HCT116 (cell line): ENCODE results near the gene UAP1L1. TPM values are rescaled to one million over a fixed set of nuclear protein-coding genes. Genes with fewer than 3 reads are reported as not detected.

ENCODE experiments used
- ATAC-seq: fragments of 200-7000 bp; cut with Tn5 transposase; 2 replicates; pipeline ENCODE4 v1.9.1; 2020; ENCODE audit warnings: mild to moderate bottlenecking, moderate library complexity
- BruUV-seq: library from RNA; stranded (reverse); fragments of 400-500 nt; replicated peaks from 2 replicates; lab custom pipeline; 2021; lab: Mats Ljungman, UMichigan
- CTCF ChIA-PET: fragments of 300-600 bp; sonication (Branson Sonifier 250); formaldehyde crosslinking; loops from one replicate; lab custom pipeline; 2021; ENCODE audit warnings: antibody characterized with exemption; lab: Charles Lee
- POLR2A ChIA-PET: fragments of 300-600, 350-600 bp; sonication (Branson Sonifier 250); formaldehyde crosslinking; loops from one replicate; lab custom pipeline; 2021; ENCODE audit warnings: antibody characterized with exemption; lab: Charles Lee
- RAD21 ChIA-PET, 2 experiments: fragments of 300-600 bp; sonication (Branson Sonifier 250); formaldehyde crosslinking; loops; one replicate each; lab custom pipeline; 2023; ENCODE audit warnings: low total read pairs in 2 of 2; ENCODE audit not compliant: uncharacterized antibody in 2 of 2, unreplicated experiment in 2 of 2, low non-redundant PET in 1 of 2; lab: Charles Lee
- DNase-seq: peaks from one replicate; pipeline ENCODE4 v3.0.0-alpha.2; 2010; ENCODE audit warnings: low read depth, low spot score
- H2AFZ ChIP-seq: fragments of 200-600 bp; shearing (Covaris generic), sonication (generic); 2 replicates; pipeline ENCODE4 v1.6.1; 2017; ENCODE audit warnings: low read depth, mixed run types, mixed read lengths, antibody characterized with exemption, low read length; ENCODE audit not compliant: poor library complexity, severe bottlenecking
- H3K27ac ChIP-seq: 2 replicates; pipeline ENCODE4 v1.5.1; 2012; ENCODE audit warnings: low read depth, low read length
- H3K27me3 ChIP-seq: fragments of 200-600 bp; sonication (generic); 2 replicates; pipeline ENCODE4 v1.6.1; 2016; ENCODE audit warnings: mixed run types, low read length, mixed read lengths; ENCODE audit not compliant: insufficient read depth
- H3K36me3 ChIP-seq, 2 experiments: fragments of 200-500 bp in 1 of 2; fragments of 200-600 bp in 1 of 2; sonication (Bioruptor generic) in 1 of 2; sonication (generic) in 1 of 2; 2 replicates each; pipeline versions ENCODE4 v1.5.1 to v1.6.1; 2014 to 2016; ENCODE audit warnings: low read length in 2 of 2, inconsistent platforms in 1 of 2, mixed read lengths in 1 of 2, mixed run types in 1 of 2; ENCODE audit not compliant: insufficient read depth in 2 of 2, control insufficient read depth in 1 of 2
- H3K4me1 ChIP-seq, 2 experiments: fragments of 200-600 bp in 1 of 2; sonication (generic) in 1 of 2; 2 replicates each; pipeline versions ENCODE4 v1.5.1 to v1.6.1; 2012 to 2017; ENCODE audit warnings: low read length in 2 of 2, inconsistent platforms in 1 of 2, mild to moderate bottlenecking in 1 of 2, mixed read lengths in 1 of 2, mixed run types in 1 of 2, moderate library complexity in 1 of 2; ENCODE audit not compliant: insufficient read depth in 2 of 2, control insufficient read depth in 1 of 2
- H3K4me2 ChIP-seq: fragments of 200-600 bp; sonication (generic); 2 replicates; pipeline ENCODE4 v1.6.1; 2017; ENCODE audit warnings: mixed run types, low read length, mixed read lengths
- H3K4me3 ChIP-seq, 2 experiments: fragments of 200-600 bp in 1 of 2; sonication (generic) in 1 of 2; replicated peaks in 1 of 2; 2 replicates each; pipeline ENCODE4 v1.5.1; 2011 to 2016; ENCODE audit warnings: low read length in 2 of 2, control low read depth in 1 of 2, low read depth in 1 of 2, mild to moderate bottlenecking in 1 of 2, mixed read lengths in 1 of 2, mixed run types in 1 of 2
- H3K79me2 ChIP-seq: fragments of 200-600 bp; sonication (generic); 2 replicates; pipeline ENCODE4 v1.6.1; 2017; ENCODE audit warnings: mild to moderate bottlenecking, mixed run types, low read length, moderate library complexity, mixed read lengths; ENCODE audit not compliant: insufficient read depth
- H3K9ac ChIP-seq: fragments of 200-600 bp; sonication (generic); 2 replicates; pipeline ENCODE4 v1.6.1; 2016; ENCODE audit warnings: low read length, mixed read lengths
- H3K9me2 ChIP-seq: fragments of 200-600 bp; sonication (generic), shearing (Covaris generic); 2 replicates; pipeline ENCODE4 v1.6.1; 2017; ENCODE audit warnings: mixed run types, mild to moderate bottlenecking, moderate library complexity; ENCODE audit not compliant: insufficient read depth
- H3K9me3 ChIP-seq, 2 experiments: fragments of 200-500 bp in 1 of 2; fragments of 200-600 bp in 1 of 2; sonication (Bioruptor generic) in 1 of 2; sonication (generic) in 1 of 2; 2 replicates each; pipeline ENCODE4 v1.6.1; 2014 to 2017; ENCODE audit warnings: low read length in 2 of 2, mixed read lengths in 2 of 2, inconsistent platforms in 1 of 2, low read depth in 1 of 2, mild to moderate bottlenecking in 1 of 2, mixed run types in 1 of 2, moderate library complexity in 1 of 2; ENCODE audit not compliant: control insufficient read depth in 1 of 2, insufficient read depth in 1 of 2
- H4K20me1 ChIP-seq: fragments of 200-600 bp; sonication (generic), shearing (Covaris generic); 2 replicates; pipeline ENCODE4 v1.6.1; 2017; ENCODE audit warnings: mixed run types, mild to moderate bottlenecking, moderate library complexity; ENCODE audit not compliant: insufficient read depth
- EZH2phosphoT487 ChIP-seq: fragments of 200-600 bp; IDR thresholded peaks from 2 replicates; pipeline ENCODE4 v1.6.1; 2018; ENCODE audit warnings: antibody characterized with exemption, borderline replicate concordance
- POLR2AphosphoS5 ChIP-seq: IDR thresholded peaks from 2 replicates; pipeline ENCODE4 v1.6.1; 2011; ENCODE audit warnings: mild to moderate bottlenecking, low read depth, low read length, moderate library complexity
- SIN3A ChIP-seq: IDR thresholded peaks from 2 replicates; pipeline ENCODE4 v1.6.1; 2012; ENCODE audit warnings: low read depth
- SRF ChIP-seq: IDR thresholded peaks from 2 replicates; pipeline ENCODE4 v1.6.1; 2012; ENCODE audit warnings: low read depth
- ZNF274 ChIP-seq: fragments of 200-500 bp; sonication (Bioruptor generic); IDR thresholded peaks from 2 replicates; pipeline ENCODE4 v1.6.1; 2014; ENCODE audit warnings: mild to moderate bottlenecking, low read depth, low read length, inconsistent platforms
- intact Hi-C: fragments of 100-400 bp; cut with micrococcal nuclease; formaldehyde crosslinking; loops from 2 replicates; pipeline ENCODE4 v1.10.0; 2022
- total RNA-seq: library from RNA; stranded (reverse); gene quantifications from one replicate; pipeline ENCODE4 v1.2.1, GENCODE V29; 2021; ENCODE audit not compliant: unreplicated experiment
- TF ChIP-seq, protein P1 (sequence below), 3 experiments: fragments of 200-600 bp in 1 of 3; sonication (generic) in 1 of 3; IDR thresholded peaks in 2 of 3; conservative IDR thresholded peaks in 1 of 3; 2 replicates each; pipeline ENCODE4 v1.5.1; 2012 to 2017; ENCODE audit warnings: low read depth in 2 of 3, low read length in 2 of 3, antibody characterized with exemption in 1 of 3, borderline replicate concordance in 1 of 3, control low read depth in 1 of 3, mild to moderate bottlenecking in 1 of 3, mixed read lengths in 1 of 3, mixed run types in 1 of 3, moderate library complexity in 1 of 3; ENCODE audit not compliant: insufficient read depth in 1 of 3
- TF ChIP-seq, protein P2 (sequence below): IDR thresholded peaks from 2 replicates; pipeline ENCODE4 v1.6.1; 2011; ENCODE audit warnings: mild to moderate bottlenecking, low read length, moderate library complexity; ENCODE audit not compliant: insufficient replicate concordance; ENCODE audit errors: extremely low read depth
- TF ChIP-seq, protein P3 (sequence below): IDR thresholded peaks from 2 replicates; pipeline ENCODE4 v1.6.1; 2012; ENCODE audit warnings: low read depth

UAP1L1 gene
- total RNA-seq, 1 experiment from 2014 or later = 11.0 TPM

DNA sequence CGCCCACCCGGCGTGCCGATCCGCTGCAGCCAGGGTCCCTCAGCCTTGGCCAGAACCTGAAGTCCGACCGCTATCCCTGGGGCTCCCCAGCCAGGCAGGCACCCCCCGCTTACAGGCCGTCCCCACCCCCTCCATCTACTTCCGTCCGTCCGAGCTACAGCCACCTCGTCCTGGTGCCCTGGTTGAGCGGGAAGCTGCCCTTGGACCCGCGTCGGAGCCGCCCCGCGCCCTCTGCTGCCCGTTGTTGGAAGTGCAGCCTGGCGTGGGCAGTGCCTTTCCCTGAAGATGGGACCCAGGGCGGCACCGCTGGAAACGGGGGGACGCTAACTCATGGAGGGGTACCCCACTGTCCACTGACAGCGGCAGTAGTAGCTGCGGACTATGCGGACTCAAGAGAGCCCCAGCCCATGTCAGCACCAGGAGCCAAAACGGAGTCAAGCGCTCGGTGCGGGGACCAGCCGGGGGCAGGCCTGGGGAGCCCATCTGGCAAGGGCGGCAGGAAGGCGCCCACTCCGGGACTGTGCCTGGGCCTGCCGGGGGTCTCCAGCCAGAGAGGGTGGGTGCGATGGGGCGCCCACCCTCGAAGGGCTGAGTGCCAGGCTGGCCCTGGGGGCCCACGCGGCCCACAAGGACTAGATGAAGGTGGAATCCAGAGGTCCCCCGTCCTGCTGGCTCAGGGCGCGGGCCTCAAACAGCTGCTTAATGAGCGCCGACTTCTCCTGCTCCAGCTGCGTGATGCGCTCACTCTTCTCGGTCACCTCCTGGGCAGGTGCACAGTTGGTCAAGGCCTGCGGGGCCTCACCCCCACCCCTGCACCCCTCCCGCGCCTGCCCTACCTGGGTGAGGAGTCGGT lies 13.1 kb upstream of the UAP1L1 start:
- Histone ChIP-seq H3K79me2 (peaks cover 38% of the 10 kb centered on the region), H3K9me3 (no peaks in the 10 kb centered on the region), H3K9ac (no peak overlapping the region), H3K36me3 (peaks cover 2 to 8% of the 10 kb centered on the region in 2 experiments; a peak in 1 of 4 replicates), H3K27ac (peak overlapping the region; percentile 30; the same call in 1 of the 2 replicates), H3K9me2 (no peaks in the 10 kb centered on the region), H4K20me1 (no peaks in the 10 kb centered on the region; the same call in 1 of the 2 replicates), H3K27me3 (no peaks in the 10 kb centered on the region), H3K4me2 (0 out of 2 replicates have a peak overlapping the region, but pooled peaks have one; percentile 14), H3K4me3 (no peak overlapping the region), H3K4me1 (peaks cover 13 to 30% of the 10 kb centered on the region in 2 experiments), H2AFZ (no peak overlapping the region)
- intact Hi-C loops = loop anchor here (1.0 kb wide), 1 partner anchor 14 kb away; no protein-coding TSS in a partner anchor
- TF ChIP-seq POLR2AphosphoS5 = peak; percentile 38; the same call in 1 of the 2 replicates
- TF ChIP-seq, protein P1, sequence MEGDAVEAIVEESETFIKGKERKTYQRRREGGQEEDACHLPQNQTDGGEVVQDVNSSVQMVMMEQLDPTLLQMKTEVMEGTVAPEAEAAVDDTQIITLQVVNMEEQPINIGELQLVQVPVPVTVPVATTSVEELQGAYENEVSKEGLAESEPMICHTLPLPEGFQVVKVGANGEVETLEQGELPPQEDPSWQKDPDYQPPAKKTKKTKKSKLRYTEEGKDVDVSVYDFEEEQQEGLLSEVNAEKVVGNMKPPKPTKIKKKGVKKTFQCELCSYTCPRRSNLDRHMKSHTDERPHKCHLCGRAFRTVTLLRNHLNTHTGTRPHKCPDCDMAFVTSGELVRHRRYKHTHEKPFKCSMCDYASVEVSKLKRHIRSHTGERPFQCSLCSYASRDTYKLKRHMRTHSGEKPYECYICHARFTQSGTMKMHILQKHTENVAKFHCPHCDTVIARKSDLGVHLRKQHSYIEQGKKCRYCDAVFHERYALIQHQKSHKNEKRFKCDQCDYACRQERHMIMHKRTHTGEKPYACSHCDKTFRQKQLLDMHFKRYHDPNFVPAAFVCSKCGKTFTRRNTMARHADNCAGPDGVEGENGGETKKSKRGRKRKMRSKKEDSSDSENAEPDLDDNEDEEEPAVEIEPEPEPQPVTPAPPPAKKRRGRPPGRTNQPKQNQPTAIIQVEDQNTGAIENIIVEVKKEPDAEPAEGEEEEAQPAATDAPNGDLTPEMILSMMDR (IDR thresholded peaks at IDR 0.05 in 2 of 3, conservative IDR thresholded peaks at IDR 0.05 in 1 of 3; ENCODE audit: borderline replicate concordance in 1 of 3, insufficient read depth in 1 of 3, low read depth in 2 of 3, low read length in 2 of 3) = peak in 2 of 3 experiments; percentile 89 to 96; a peak in 4 of 6 replicates
- TF ChIP-seq SRF = no peak
- ATAC-seq (peak; percentile 49), DNase-seq (no peak)
- ChIA-PET RAD21 (no interaction called here), POLR2A (interaction anchor here (1.0 kb wide), 1 partner anchor 8 kb away, joined by 4 read pairs; no protein-coding TSS in a partner anchor), CTCF (interaction anchor here (0.6 to 1.9 kb wide), 11 partner anchors 9 to 172 kb away, joined by 3 to 16 read pairs (median 5); partner anchors contain the start of genes ENTPD2, MAN1B1, NPDC1 and UAP1L1)
- no TSS peak for BruUV-seq

DNA sequence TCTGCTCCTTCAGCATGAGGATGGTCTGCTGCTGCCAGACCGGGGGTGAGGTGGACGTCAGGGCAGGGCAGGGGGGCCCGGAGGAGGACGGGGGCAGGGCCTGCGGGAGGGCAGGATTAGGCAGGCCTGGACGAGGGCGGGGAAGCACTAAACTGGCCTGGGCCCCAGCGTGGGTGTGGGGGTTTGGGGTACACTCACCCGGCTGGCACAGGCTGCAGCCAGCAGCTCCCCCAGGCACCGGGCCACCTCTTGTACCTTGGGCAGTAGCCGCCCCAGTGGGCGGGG lies 12.5 kb upstream of the UAP1L1 start:
- BruUV-seq = no TSS peak
- no peaks in the 10 kb centered on the region for H3K27me3 ChIP-seq
- no peak overlapping the region for H3K27ac ChIP-seq
- H3K79me2 ChIP-seq = peaks cover 43% of the 10 kb centered on the region
- H3K9me3 ChIP-seq = no peaks in the 10 kb centered on the region
- POLR2A ChIA-PET = no interaction called here
- H4K20me1 ChIP-seq = no peaks in the 10 kb centered on the region; the same call in 1 of the 2 replicates
- RAD21 ChIA-PET = no interaction called here
- no peak overlapping the region for H3K9ac ChIP-seq
- H3K9me2 ChIP-seq = no peaks in the 10 kb centered on the region
- no peak for ATAC-seq
- H3K36me3 ChIP-seq = peaks cover 2 to 8% of the 10 kb centered on the region in 2 experiments; a peak in 1 of 4 replicates
- intact Hi-C loops = loop anchor here (1.0 kb wide), 1 partner anchor 15 kb away; no protein-coding TSS in a partner anchor
- DNase-seq = no peak
- CTCF ChIA-PET = interaction anchor here (1.9 kb wide), 1 partner anchor 12 kb away, joined by 5 read pairs; no protein-coding TSS in a partner anchor
- peaks cover 13 to 30% of the 10 kb centered on the region in 2 experiments for H3K4me1 ChIP-seq
- no peak overlapping the region for H3K4me3 ChIP-seq
- no peak overlapping the region for H2AFZ ChIP-seq
- H3K4me2 ChIP-seq = no peak overlapping the region
- TF ChIP-seq, protein P2, sequence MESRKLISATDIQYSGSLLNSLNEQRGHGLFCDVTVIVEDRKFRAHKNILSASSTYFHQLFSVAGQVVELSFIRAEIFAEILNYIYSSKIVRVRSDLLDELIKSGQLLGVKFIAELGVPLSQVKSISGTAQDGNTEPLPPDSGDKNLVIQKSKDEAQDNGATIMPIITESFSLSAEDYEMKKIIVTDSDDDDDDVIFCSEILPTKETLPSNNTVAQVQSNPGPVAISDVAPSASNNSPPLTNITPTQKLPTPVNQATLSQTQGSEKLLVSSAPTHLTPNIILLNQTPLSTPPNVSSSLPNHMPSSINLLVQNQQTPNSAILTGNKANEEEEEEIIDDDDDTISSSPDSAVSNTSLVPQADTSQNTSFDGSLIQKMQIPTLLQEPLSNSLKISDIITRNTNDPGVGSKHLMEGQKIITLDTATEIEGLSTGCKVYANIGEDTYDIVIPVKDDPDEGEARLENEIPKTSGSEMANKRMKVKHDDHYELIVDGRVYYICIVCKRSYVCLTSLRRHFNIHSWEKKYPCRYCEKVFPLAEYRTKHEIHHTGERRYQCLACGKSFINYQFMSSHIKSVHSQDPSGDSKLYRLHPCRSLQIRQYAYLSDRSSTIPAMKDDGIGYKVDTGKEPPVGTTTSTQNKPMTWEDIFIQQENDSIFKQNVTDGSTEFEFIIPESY = no peak
- TF ChIP-seq EZH2phosphoT487 (no peak), ZNF274 (no peak), POLR2AphosphoS5 (no peak), SIN3A (no peak)
- TF ChIP-seq, protein P3, sequence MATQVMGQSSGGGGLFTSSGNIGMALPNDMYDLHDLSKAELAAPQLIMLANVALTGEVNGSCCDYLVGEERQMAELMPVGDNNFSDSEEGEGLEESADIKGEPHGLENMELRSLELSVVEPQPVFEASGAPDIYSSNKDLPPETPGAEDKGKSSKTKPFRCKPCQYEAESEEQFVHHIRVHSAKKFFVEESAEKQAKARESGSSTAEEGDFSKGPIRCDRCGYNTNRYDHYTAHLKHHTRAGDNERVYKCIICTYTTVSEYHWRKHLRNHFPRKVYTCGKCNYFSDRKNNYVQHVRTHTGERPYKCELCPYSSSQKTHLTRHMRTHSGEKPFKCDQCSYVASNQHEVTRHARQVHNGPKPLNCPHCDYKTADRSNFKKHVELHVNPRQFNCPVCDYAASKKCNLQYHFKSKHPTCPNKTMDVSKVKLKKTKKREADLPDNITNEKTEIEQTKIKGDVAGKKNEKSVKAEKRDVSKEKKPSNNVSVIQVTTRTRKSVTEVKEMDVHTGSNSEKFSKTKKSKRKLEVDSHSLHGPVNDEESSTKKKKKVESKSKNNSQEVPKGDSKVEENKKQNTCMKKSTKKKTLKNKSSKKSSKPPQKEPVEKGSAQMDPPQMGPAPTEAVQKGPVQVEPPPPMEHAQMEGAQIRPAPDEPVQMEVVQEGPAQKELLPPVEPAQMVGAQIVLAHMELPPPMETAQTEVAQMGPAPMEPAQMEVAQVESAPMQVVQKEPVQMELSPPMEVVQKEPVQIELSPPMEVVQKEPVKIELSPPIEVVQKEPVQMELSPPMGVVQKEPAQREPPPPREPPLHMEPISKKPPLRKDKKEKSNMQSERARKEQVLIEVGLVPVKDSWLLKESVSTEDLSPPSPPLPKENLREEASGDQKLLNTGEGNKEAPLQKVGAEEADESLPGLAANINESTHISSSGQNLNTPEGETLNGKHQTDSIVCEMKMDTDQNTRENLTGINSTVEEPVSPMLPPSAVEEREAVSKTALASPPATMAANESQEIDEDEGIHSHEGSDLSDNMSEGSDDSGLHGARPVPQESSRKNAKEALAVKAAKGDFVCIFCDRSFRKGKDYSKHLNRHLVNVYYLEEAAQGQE = no peak
